ENCODE data around the gene CLSTN2. TPM values are rescaled to one million over a fixed set of nuclear protein-coding genes. Genes with fewer than 3 reads are reported as not detected.

The CLSTN2 gene
- total RNA-seq, 1 donor from 2014 or later = 16.0 TPM

DNA sequence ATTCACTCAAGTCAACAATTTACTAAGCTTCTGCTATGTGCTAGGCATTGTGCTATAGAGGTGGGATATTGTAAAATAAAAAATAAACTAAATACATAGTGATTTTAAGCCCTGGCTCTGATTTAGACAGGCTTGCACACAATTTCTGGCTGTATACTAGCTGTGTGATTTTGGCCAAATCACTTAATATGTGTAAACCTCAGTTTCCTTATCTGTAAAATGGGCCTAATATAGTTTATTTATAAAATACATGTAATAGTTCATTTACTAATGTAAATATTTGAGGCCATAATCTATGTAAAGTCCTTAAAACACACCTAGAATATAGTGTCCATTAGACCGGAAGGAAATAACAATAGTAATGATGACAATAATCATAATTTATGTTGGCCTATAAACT lies 363.1 kb downstream of the CLSTN2 start:
- Histone ChIP-seq H3K36me3 (no peaks in the 10 kb centered on the region), H3K4me1 (no peaks in the 10 kb centered on the region), H3K4me3 (no peak overlapping the region), H3K27me3 (no peaks in the 10 kb centered on the region), H3K9me3 (no peaks in the 10 kb centered on the region), H3K27ac (no peak overlapping the region)
- TF ChIP-seq POLR2AphosphoS5 (IDR thresholded peaks at IDR 0.05; ENCODE audit: insufficient read depth in 1 of 2, low read depth in 1 of 2) (no peak), POLR2A (IDR thresholded peaks at IDR 0.05) (no peak)
- TF ChIP-seq, protein P1, sequence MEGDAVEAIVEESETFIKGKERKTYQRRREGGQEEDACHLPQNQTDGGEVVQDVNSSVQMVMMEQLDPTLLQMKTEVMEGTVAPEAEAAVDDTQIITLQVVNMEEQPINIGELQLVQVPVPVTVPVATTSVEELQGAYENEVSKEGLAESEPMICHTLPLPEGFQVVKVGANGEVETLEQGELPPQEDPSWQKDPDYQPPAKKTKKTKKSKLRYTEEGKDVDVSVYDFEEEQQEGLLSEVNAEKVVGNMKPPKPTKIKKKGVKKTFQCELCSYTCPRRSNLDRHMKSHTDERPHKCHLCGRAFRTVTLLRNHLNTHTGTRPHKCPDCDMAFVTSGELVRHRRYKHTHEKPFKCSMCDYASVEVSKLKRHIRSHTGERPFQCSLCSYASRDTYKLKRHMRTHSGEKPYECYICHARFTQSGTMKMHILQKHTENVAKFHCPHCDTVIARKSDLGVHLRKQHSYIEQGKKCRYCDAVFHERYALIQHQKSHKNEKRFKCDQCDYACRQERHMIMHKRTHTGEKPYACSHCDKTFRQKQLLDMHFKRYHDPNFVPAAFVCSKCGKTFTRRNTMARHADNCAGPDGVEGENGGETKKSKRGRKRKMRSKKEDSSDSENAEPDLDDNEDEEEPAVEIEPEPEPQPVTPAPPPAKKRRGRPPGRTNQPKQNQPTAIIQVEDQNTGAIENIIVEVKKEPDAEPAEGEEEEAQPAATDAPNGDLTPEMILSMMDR (IDR thresholded peaks at IDR 0.05) = no peak
- DNase-seq (ENCODE audit: extremely low spot score in 2 of 2) = no peak
- intact Hi-C loops (cut with DNase I) = no loop called here

DNA sequence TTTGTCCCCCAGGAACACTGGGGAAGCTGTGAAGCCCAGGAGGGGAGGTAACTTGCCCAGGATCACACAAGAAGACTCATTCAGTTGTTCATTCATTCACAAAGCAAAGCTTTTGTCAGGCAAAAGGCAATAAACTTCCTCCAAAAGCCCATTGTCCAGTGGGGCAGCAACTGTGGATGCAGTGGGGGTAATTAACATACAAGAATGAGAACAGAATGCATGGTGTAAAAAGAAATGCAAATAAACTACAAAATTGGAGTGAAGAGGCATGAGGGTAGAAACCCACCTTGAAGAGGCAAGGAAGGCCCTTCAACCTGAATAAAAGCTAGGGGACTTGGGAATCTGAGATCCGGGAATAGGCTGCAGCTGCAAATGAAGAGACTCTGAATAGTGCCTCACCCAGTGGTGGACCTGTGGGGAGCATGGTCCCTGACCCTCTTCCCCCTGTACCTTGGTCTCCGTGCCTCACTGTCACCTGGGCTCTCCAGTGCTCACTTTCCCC lies 363.6 kb downstream of the CLSTN2 start:
- H3K4me3 ChIP-seq = no peak overlapping the region
- intact Hi-C loops (cut with DNase I) = no loop called here
- TF ChIP-seq, protein P1 (IDR thresholded peaks at IDR 0.05) = no peak
- no peak for TF ChIP-seq POLR2AphosphoS5 (IDR thresholded peaks at IDR 0.05; ENCODE audit: insufficient read depth in 1 of 2, low read depth in 1 of 2)

DNA sequence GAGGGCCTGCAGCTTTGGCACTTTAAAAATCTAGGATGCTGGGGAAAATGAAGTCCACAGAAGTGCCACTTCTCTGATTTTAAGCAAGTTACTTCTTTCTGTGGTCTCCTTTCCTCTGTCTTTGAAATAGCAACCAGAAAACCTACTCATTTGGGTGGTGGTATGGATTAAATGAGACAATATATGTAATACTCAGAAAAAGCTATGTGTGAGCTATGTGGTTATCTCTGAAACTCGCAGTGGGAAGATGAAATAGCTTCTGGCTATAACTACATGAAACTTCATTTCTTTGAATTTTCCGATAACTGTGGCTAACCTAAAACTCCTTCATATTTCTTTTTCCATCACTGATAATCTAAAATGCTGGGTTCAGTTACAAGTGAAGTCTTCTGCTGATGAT lies 368.9 kb downstream of the CLSTN2 start:
- no peak for DNase-seq (ENCODE audit: extremely low spot score in 2 of 2)
- H3K9me3 ChIP-seq = no peaks in the 10 kb centered on the region
- H3K4me1 ChIP-seq = no peaks in the 10 kb centered on the region
- no peak for TF ChIP-seq POLR2A (IDR thresholded peaks at IDR 0.05)
- TF ChIP-seq, protein P1 (IDR thresholded peaks at IDR 0.05) = no peak
- no peak for TF ChIP-seq POLR2AphosphoS5 (IDR thresholded peaks at IDR 0.05; ENCODE audit: insufficient read depth in 1 of 2, low read depth in 1 of 2)
- H3K27me3 ChIP-seq = no peaks in the 10 kb centered on the region
- no peak overlapping the region for H3K27ac ChIP-seq
- intact Hi-C loops (cut with DNase I) = no loop called here
- no peaks in the 10 kb centered on the region for H3K36me3 ChIP-seq
- no peak overlapping the region for H3K4me3 ChIP-seq

More for the DNA sequence above, 363.6 kb downstream of the CLSTN2 start:
- no peaks in the 10 kb centered on the region for H3K9me3 ChIP-seq
- no peaks in the 10 kb centered on the region for H3K36me3 ChIP-seq
- H3K4me1 ChIP-seq = no peaks in the 10 kb centered on the region
- no peak for DNase-seq (ENCODE audit: extremely low spot score in 2 of 2)
- H3K27ac ChIP-seq = no peak overlapping the region
- H3K27me3 ChIP-seq = no peaks in the 10 kb centered on the region

DNA sequence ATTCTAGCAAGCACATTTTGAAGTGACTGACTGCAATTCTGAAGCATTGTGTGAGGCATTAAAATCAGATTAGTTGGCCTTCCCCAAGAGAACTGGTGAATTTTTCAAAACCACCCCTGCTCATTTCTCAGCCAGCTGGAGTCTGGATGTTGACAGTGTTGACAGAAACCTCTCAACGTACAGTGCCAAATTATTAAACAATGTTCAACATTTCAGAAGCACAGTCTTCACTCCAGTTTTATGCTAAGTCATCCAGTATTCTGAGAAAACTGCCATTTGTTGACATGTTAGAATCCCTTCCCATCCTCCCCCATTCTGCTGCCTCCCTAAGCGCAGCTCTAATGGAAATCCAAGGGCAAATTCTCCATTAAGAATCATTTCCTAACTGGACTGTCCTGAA lies 373.6 kb downstream of the CLSTN2 start:
- no peak for DNase-seq (ENCODE audit: extremely low spot score in 2 of 2)
- intact Hi-C loops (cut with DNase I) = no loop called here
- TF ChIP-seq, protein P1 (IDR thresholded peaks at IDR 0.05) = no peak
- TF ChIP-seq POLR2A (IDR thresholded peaks at IDR 0.05) (no peak), POLR2AphosphoS5 (IDR thresholded peaks at IDR 0.05; ENCODE audit: insufficient read depth in 1 of 2, low read depth in 1 of 2) (no peak)

DNA sequence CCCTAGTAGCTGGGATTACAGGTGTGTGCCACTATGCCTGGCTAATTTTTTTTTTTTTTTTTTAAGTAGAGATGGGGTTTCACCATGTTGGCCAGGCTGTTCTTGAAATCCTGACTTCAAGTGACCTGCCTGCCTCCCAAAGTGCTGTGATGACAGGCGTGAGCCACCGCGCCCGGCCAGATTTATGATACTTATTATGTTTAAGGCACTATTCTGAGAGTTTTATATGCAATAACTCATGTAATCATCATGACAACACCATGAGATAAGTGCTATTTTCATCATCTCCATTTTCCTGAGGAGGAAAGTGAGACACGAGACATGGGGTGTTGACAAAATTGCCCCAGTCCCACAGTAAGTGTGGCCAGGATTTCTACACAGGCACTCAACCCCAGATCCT lies 376.4 kb downstream of the CLSTN2 start:
- Histone ChIP-seq H3K4me1 (no peaks in the 10 kb centered on the region), H3K36me3 (no peaks in the 10 kb centered on the region), H3K27ac (no peak overlapping the region), H3K4me3 (no peak overlapping the region), H3K9me3 (no peaks in the 10 kb centered on the region), H3K27me3 (no peaks in the 10 kb centered on the region)
- no peak for TF ChIP-seq POLR2AphosphoS5 (IDR thresholded peaks at IDR 0.05; ENCODE audit: insufficient read depth in 1 of 2, low read depth in 1 of 2)
- no peak for TF ChIP-seq POLR2A (IDR thresholded peaks at IDR 0.05)
- TF ChIP-seq, protein P1 (IDR thresholded peaks at IDR 0.05) = no peak
- intact Hi-C loops (cut with DNase I) = no loop called here
- no peak for DNase-seq (ENCODE audit: extremely low spot score in 2 of 2)

More for the DNA sequence above, 373.6 kb downstream of the CLSTN2 start:
- Histone ChIP-seq H3K4me1 (no peaks in the 10 kb centered on the region), H3K4me3 (no peak overlapping the region), H3K27ac (no peak overlapping the region), H3K27me3 (no peaks in the 10 kb centered on the region), H3K36me3 (no peaks in the 10 kb centered on the region), H3K9me3 (no peaks in the 10 kb centered on the region)

Data from vagina (tissue), 2 donors.